ENCODE results near the gene SYNPR.

- TF ChIP-seq EZH2 (IDR thresholded peaks at IDR 0.05; ENCODE audit: insufficient read depth, low read length), result no peak
- TF ChIP-seq CTCF (IDR thresholded peaks at IDR 0.05; ENCODE audit: insufficient read depth, low read depth, low read length), result no peak
These were observed 245.0 kb downstream of the SYNPR start for GRCh38 chr3:63523100-63523499.
